Natural killer cell treated with Interleukin-12 subunit alpha and Interleukin-12 subunit beta and Interleukin-15 and Interleukin-18, amount 100 ng/mL, for 72 hours (primary cell): Measurements from ENCODE around the gene SEMA3C. TPM values are rescaled to one million over a fixed set of nuclear protein-coding genes. Genes with fewer than 3 reads are reported as not detected.

Experiments used
- ATAC-seq, 2 donors: fragments of 150-1000 bp; cut with Tn5 transposase in 1 of 2; sonication (Bioruptor Pico), chemical (Tn5 transposase) in 1 of 2; 2 replicates each; pipeline ENCODE4 v1.10.0; 2021
- DNase-seq: peaks from one replicate; pipeline ENCODE4 v3.0.0; 2022; ENCODE audit warnings: low spot score
- H3K27ac Mint-ChIP-seq, 2 donors: 1 replicate in 1 of 2; 2 replicates in 1 of 2; pipeline ENCODE4 v1.8.0; 2022; ENCODE audit warnings: mixed read lengths in 2 of 2, mild to moderate bottlenecking in 1 of 2, moderate library complexity in 1 of 2
- H3K27me3 Mint-ChIP-seq, 2 donors: 1 replicate in 1 of 2; 2 replicates in 1 of 2; pipeline ENCODE4 v1.8.0; 2022; ENCODE audit warnings: mixed read lengths in 2 of 2
- H3K36me3 Mint-ChIP-seq: one replicate; pipeline ENCODE4 v1.8.0; 2022; ENCODE audit warnings: mixed read lengths
- H3K4me1 Mint-ChIP-seq, 2 donors: 1 replicate in 1 of 2; 2 replicates in 1 of 2; pipeline ENCODE4 v1.8.0; 2022; ENCODE audit warnings: low read depth in 2 of 2, mixed read lengths in 2 of 2, mild to moderate bottlenecking in 1 of 2
- H3K4me3 Mint-ChIP-seq: one replicate; pipeline ENCODE4 v1.8.0; 2022; ENCODE audit warnings: mixed read lengths
- H3K9me3 Mint-ChIP-seq: 2 replicates; pipeline ENCODE4 v1.8.0; 2022; ENCODE audit warnings: mixed read lengths
- total RNA-seq, 2 donors: library from RNA; stranded (reverse); gene quantifications; one replicate each; pipeline ENCODE4 v1.2.3, GENCODE V29; 2022

Gene SEMA3C
- total RNA-seq, 2 donors from 2014 or later: 1.1 TPM; not detected in 1

DNA sequence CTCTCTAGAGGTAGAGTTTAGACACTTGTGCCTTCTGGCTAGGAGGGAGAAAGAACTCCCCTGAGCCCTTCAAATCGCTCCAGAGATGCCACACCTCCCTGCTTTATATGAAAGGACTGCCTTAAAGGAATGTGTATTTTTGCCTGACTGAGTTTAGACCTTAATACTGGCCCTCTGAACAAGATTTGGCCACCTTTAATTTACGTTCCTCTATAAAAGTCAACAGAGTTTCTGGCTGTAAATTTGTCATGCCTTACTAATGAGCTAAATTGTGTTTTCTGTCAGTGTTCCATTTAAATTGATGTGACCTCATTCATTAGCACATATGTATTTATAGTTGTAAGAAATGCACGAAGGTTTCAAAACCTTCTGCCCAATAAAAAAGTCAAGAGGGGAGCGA lies 48.0 kb downstream of the SEMA3C start:
- no peak for DNase-seq
- Mint-ChIP-seq H3K9me3 (no peaks in the 10 kb centered on the region), H3K4me3 (no peak overlapping the region), H3K27ac (no peak overlapping the region), H3K4me1 (peaks cover 0 to 9% of the 10 kb centered on the region in 2 donors), H3K36me3 (no peaks in the 10 kb centered on the region), H3K27me3 (no peaks in the 10 kb centered on the region)
- no peak for ATAC-seq

- Mint-ChIP-seq H3K4me1 (peaks cover 0 to 4% of the 10 kb centered on the region in 2 donors), H3K9me3 (no peaks in the 10 kb centered on the region), H3K27me3 (no peaks in the 10 kb centered on the region), H3K27ac (no peak overlapping the region), H3K36me3 (no peaks in the 10 kb centered on the region), H3K4me3 (no peak overlapping the region)
- DNase-seq: no peak
- ATAC-seq: no peak
These were observed 48.8 kb downstream of the SEMA3C start for GRCh38 chr7:80869821-80870751.

- Mint-ChIP-seq H3K9me3 (no peaks in the 10 kb centered on the region), H3K27me3 (no peaks in the 10 kb centered on the region), H3K4me3 (no peak overlapping the region), H3K27ac (no peak overlapping the region), H3K36me3 (no peaks in the 10 kb centered on the region), H3K4me1 (peaks cover 0 to 4% of the 10 kb centered on the region in 2 donors)
- no peak for DNase-seq
- ATAC-seq: no peak
These were observed 49.6 kb downstream of the SEMA3C start for GRCh38 chr7:80869106-80869784.

DNA sequence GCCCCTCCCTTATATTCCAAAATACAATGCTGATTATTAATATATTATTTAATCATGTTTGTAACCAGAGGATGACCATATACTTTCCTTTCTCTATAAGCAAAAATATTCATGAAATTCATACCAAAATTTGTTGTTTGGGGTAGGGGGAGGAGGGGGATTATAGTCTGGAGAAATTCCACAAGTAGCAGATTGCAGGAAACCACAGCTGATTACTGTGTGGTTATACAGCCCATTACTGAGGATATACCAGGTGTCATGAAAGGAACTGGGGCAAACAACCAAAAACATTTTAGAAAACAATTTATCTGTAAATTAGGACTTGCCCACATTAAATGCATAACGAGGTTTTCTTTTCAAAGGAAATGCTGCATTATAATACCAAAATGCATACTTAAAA lies 50.3 kb downstream of the SEMA3C start:
- Mint-ChIP-seq H3K36me3 (no peaks in the 10 kb centered on the region), H3K27me3 (no peaks in the 10 kb centered on the region), H3K4me1 (no peaks in the 10 kb centered on the region), H3K27ac (no peak overlapping the region), H3K4me3 (no peak overlapping the region), H3K9me3 (peaks cover 3% of the 10 kb centered on the region)
- ATAC-seq (no peak), DNase-seq (no peak)

DNA sequence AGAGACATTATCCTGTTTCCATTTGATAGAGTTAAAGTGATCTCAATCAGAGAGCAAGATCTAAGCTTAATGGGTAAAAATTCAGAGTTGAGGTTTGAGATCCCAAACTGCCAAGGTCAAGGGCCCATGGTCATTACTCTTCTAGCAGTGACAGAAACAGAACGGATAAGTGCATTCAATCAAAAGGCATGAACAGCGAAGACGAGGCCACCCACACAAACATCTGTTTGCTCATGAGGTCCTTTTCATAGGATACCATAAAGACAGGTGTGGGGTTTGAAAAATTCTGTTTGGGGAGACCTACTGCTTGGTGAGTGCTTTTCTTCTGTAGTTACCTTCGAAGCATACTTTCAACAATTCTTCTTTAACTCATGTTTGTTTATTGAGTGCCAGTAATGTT lies 58.3 kb downstream of the SEMA3C start:
- Mint-ChIP-seq H3K27me3 (no peaks in the 10 kb centered on the region), H3K9me3 (peaks cover 10% of the 10 kb centered on the region), H3K27ac (no peak overlapping the region), H3K36me3 (peaks cover 4% of the 10 kb centered on the region), H3K4me1 (no peaks in the 10 kb centered on the region), H3K4me3 (no peak overlapping the region)
- ATAC-seq: no peak
- DNase-seq: no peak

GRCh38 chr7:80859272-80859970 lies 59.4 kb downstream of the SEMA3C start:
- ATAC-seq: no peak
- no peak for DNase-seq
- Mint-ChIP-seq H3K4me1 (no peaks in the 10 kb centered on the region), H3K9me3 (peaks cover 10% of the 10 kb centered on the region), H3K36me3 (peaks cover 4% of the 10 kb centered on the region), H3K4me3 (no peak overlapping the region), H3K27ac (no peak overlapping the region), H3K27me3 (no peaks in the 10 kb centered on the region)

GRCh38 chr7:80858141-80858903 lies 60.5 kb downstream of the SEMA3C start:
- H3K4me3 Mint-ChIP-seq: no peak overlapping the region
- peaks cover 8% of the 10 kb centered on the region for H3K9me3 Mint-ChIP-seq
- ATAC-seq: no peak
- no peaks in the 10 kb centered on the region for H3K4me1 Mint-ChIP-seq
- H3K36me3 Mint-ChIP-seq: peaks cover 4% of the 10 kb centered on the region
- DNase-seq: no peak
- no peak overlapping the region for H3K27ac Mint-ChIP-seq
- H3K27me3 Mint-ChIP-seq: no peaks in the 10 kb centered on the region

- Mint-ChIP-seq H3K27ac (no peak overlapping the region), H3K4me3 (no peak overlapping the region), H3K27me3 (no peaks in the 10 kb centered on the region), H3K36me3 (no peaks in the 10 kb centered on the region), H3K4me1 (no peaks in the 10 kb centered on the region), H3K9me3 (peaks cover 6% of the 10 kb centered on the region)
- DNase-seq (no peak), ATAC-seq (no peak)
These were observed 62.1 kb downstream of the SEMA3C start for GRCh38 chr7:80856769-80857168.

- Mint-ChIP-seq H3K9me3 (peaks cover 8% of the 10 kb centered on the region), H3K27me3 (no peaks in the 10 kb centered on the region), H3K4me3 (no peak overlapping the region), H3K27ac (no peak overlapping the region), H3K4me1 (no peaks in the 10 kb centered on the region), H3K36me3 (no peaks in the 10 kb centered on the region)
- DNase-seq (no peak), ATAC-seq (no peak)
These were observed 66.9 kb downstream of the SEMA3C start for GRCh38 chr7:80851896-80852476.

GRCh38 chr7:80848841-80849240 lies 70.0 kb downstream of the SEMA3C start:
- Mint-ChIP-seq H3K4me3 (no peak overlapping the region), H3K9me3 (peaks cover 13% of the 10 kb centered on the region), H3K4me1 (peaks cover 0 to 4% of the 10 kb centered on the region in 2 donors), H3K36me3 (no peaks in the 10 kb centered on the region), H3K27ac (no peak overlapping the region), H3K27me3 (no peaks in the 10 kb centered on the region)
- DNase-seq (no peak), ATAC-seq (no peak)

GRCh38 chr7:80847895-80848294 lies 71.0 kb downstream of the SEMA3C start:
- H3K9me3 Mint-ChIP-seq: peaks cover 8% of the 10 kb centered on the region
- no peaks in the 10 kb centered on the region for H3K36me3 Mint-ChIP-seq
- peaks cover 0 to 4% of the 10 kb centered on the region in 2 donors for H3K4me1 Mint-ChIP-seq
- no peak for ATAC-seq
- no peak overlapping the region for H3K27ac Mint-ChIP-seq
- DNase-seq: no peak
- no peak overlapping the region for H3K4me3 Mint-ChIP-seq
- H3K27me3 Mint-ChIP-seq: no peaks in the 10 kb centered on the region

GRCh38 chr7:80847027-80847426 lies 71.8 kb downstream of the SEMA3C start:
- no peaks in the 10 kb centered on the region for H3K36me3 Mint-ChIP-seq
- ATAC-seq (no peak), DNase-seq (no peak)
- H3K9me3 Mint-ChIP-seq: peaks cover 8% of the 10 kb centered on the region
- H3K4me1 Mint-ChIP-seq: peaks cover 0 to 4% of the 10 kb centered on the region in 2 donors
- no peak overlapping the region for H3K27ac Mint-ChIP-seq
- no peak overlapping the region for H3K4me3 Mint-ChIP-seq
- no peaks in the 10 kb centered on the region for H3K27me3 Mint-ChIP-seq

DNA sequence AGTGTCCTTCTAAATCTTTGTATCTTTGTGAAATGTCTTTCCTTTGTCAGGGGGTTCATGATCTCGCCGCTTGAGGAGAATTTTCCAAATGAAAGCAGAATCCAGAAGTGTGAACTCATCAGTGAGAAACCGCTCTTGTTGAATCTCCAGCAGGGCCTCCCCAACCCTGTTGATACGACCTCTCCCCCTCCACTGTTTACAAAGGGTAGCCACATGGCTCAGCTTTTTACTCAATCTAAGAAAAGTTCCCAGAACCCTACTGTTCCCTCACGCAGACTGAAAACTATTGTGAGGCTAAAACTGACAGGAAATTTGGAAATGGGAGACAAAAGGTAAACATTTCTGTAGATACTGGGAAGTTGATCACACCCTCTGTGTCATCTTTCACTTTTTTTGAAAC lies 73.9 kb downstream of the SEMA3C start:
- H3K27ac Mint-ChIP-seq: no peak overlapping the region
- peaks cover 4% of the 10 kb centered on the region for H3K9me3 Mint-ChIP-seq
- no peaks in the 10 kb centered on the region for H3K27me3 Mint-ChIP-seq
- ATAC-seq (no peak), DNase-seq (no peak)
- no peak overlapping the region for H3K4me3 Mint-ChIP-seq
- H3K36me3 Mint-ChIP-seq: no peaks in the 10 kb centered on the region
- peaks cover 0 to 4% of the 10 kb centered on the region in 2 donors for H3K4me1 Mint-ChIP-seq
